Stromal cell of bone marrow (primary cell): ENCODE data around the gene HEY2.
"Not testable (repeated sequence)": the region's sequence is repeated elsewhere in the genome, so short reads cannot be mapped to it uniquely, and the experiment has no call there.

ENCODE experiments used
- DNase-seq: peaks from one replicate; pipeline ENCODE4 v3.0.0-alpha.2; 2012; ENCODE audit warnings: low read depth

Gene HEY2

DNA sequence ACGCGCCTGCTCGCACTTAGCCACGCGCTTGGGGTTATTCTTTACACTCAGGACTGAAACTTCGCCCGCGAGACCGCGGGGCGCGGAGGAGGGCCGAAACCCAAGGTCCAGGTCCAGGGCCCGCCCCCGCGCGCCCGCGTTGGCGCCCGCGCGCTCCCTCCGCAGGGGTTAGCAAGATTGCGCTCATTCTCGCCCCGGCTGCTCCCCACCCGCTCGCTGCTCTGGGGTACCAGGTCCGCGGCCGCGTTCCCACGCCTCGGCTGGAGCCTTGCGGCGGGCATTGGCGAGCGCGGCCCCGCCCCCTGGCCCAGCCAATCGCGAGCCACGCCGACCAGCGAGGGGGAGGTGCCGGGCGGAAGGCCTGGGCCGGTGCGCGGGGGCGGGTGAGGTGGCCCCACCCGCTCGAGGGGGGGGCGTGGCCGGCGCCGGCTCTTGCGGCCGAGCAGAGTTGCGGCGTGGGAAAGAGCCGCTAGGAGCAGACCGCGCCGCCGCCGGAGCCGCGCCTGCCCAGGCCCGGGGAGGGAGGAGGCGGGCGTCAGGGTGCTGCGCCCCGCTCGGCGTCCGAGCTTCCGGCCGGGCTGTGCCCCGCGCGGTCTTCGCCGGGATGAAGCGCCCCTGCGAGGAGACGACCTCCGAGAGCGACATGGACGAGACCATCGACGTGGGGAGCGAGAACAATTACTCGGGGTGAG, at the start of gene HEY2:
Gene HEY2 (plus strand): TSS at position 460 of the 692 bp plus-strand sequence. CDS start 145 bp downstream, at position 605.
- DNase-seq, result peak; percentile 71

DNA sequence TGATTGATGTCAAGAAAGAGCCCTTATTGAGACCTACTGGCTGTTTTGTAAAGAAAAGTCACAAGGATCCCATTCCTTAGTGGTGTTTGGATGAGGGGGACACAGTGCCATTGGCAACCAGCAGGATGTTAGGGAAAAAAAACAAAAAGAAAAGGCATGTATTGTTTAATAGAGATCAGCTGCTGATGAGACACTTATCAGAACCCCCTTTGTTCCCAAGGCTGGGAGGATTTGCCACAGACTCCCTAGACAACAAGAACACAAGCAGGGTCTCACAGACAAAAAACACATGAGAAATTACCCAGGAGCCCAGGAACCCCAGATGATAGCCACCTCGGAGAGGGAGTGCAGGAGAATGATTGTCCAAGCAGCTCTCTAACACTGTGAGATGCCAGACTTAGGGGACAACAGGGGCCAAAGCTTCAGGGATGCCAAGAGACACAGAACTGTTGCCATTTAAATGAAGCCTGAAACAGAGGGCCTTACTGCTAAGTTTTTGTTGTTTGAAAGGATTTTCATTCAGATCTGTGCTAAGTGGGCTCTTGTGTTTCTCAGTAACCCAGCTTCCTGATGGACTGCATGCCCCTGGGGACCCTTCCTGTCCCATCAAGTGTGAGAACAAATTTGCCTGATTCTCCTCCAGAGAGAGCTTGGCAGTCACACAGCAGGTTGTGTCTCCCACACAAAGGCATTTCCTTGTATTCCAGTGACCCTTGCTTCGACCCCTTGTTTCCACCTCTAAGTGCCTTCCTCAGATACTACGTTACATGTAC, 48.7 kb upstream of the HEY2 start:
- no peak for DNase-seq

DNA sequence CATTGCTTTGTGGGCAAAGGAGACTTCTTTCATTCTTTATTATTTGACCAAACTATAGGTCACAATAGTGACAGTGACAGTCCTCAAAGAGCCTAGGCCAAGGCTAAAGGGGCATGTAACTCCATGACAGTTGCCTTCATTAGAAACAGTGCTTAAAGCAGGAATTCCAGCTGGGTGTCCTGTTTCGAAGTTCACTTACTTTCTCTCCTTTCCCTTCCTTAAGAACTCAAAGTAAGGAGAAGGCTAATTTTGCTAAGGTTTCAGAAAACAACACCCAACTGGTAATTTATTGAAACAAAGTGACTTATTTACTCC, 48.1 kb upstream of the HEY2 start:
- no peak for DNase-seq

DNA sequence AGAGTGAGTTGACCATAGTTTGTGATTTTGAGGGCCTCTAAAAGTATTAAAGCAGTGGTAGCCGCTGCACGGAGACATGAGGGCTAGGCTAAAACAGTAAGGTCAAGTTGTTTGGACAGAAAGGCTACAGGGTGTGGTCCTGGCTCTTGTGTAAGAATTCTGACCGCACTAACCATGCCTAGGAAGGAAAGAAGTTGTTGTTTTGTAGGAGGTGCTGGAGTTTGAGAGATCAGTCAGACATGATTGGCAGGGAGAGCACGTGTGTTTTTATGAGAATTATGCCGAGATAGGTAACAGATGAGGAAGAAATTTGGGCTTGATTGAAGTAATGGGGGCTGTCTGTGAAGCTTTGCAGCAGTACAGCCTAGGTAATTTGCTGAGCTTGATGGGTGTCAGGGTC, 45.5 kb upstream of the HEY2 start:
- DNase-seq, result not testable (repeated sequence)

DNA sequence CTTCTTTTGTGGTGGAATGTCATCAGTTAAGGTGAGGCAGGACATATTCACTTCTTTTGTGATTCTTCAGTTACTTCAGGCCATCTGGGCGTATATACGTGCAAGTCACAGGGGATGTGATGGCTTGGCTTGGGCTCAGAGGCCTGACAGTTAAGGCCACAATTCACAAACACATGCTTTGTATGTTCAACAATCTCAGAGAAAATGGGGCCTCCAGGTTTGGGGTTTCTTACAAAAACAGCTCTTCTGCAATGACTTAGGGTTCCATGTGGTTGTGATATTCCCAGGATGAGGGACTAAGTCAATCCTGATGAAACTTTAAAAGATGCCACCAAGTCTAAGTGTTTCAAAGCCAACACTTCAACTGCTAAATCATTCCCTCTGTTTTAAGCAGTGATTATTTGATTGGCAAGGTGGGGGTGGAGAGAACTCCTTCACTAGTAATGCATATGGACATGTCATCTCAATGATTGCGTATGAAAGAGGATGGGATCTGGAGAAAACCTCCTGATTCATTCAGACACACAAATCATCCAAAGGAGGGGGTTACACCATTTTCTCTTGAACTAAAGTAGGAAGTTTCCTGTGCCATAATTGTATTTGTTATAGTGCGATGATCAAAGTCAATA, 41.7 kb upstream of the HEY2 start:
- no peak for DNase-seq

DNA sequence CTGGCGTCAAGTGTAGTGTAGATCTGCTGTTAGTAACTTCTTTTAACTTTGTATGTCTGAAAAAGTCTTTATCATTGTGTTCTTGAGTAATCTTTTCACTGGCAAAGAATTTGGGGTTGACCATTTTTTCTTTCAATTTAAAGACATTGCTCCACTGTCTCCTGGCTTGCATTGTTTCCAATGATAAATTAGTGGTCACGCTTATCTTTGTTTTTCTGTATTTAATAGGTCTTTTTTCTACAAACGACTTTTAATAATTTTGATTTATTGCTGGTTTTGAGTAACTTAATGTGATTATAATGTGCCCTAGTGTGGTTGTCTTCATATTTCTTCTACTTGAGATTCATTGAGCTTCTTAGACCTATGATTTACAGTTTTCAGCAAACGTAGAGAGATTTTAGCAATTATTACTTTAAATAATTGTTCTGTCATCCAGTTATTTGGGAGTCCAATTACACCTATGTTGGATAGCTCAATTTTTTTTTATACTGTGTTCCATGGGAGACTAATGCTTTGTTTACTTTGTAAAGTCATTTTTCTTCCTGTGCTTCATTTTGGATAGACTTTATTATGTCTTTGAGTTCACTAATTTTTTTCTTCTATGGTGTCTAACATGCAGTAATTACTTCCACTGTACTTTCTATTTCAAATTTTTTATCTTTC, 38.3 kb upstream of the HEY2 start:
- DNase-seq, result no peak

DNA sequence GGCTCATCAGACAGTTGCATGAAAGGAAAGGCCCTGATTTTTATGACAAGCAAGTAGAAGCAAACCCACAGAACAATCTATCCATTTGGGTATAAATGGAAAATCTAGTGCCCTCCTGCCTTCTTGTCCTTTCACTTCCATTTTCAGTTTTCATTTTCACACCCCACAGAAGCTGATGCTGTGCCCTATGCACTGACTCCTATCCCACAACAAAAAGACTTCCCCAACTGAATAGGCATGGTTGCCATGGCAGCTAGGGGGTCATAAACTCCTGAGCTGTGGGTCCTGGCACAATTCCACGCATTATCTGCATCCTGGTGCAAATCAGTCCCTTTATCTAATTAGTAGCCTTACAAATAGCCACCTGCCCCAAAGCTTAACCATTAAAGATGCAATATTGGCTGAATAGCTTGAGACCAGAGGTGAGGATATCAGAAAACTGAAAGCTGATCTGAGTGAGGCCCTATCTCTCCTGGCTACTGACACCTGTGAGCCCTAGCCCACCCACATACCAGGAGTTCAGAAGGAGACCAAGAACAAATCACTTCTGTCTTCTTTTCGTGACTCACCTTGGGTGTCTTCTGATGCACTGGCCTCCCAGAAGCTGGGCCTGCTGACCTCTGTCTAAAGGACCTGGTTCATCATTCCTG, 34.9 kb upstream of the HEY2 start:
- no peak for DNase-seq

DNA sequence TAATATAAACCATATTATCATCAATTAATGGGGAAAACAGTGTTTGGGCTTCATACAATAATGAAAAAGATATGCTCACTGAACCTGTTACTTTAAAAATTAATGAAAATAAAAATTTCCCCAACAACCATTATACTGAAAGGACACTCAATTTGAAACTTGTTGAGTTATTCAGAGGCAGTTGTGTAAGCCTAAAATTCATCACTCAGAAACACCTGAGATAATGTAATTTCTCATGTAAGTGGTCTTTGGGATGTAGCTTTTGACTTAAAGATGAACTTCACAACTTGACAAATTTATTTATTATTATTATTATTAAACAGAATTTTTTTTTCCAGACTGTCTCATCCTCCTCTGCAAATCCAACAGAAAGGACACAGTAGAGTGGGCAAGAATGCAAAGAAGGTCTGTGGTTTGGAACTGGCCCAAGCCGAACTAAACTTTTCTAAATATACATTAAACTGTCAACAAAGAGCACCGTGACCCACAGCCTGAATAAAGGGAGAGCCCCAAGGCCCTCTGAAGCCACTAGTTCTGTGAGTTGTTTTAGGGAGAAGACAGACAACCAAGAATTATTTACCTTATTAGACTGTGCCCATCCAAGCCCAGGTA, 32.2 kb upstream of the HEY2 start:
- no peak for DNase-seq

DNA sequence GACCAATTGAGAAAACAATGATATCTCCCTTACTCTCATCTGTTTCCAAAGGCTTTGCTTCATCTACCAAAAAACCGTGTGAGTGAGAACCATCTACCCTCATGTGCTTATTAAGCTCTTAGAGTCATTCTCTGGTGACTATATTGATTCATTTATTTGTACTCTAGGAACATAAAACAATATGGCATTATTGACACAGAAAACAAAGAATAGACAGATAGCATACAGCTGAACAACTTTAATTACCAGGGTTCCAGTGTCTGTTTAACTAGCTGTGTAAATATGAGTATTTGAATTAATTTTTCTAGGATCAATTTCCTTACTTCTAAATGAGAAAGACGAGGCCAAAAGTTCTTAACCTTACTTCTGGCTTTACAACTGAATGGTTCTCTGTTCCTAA, 31.3 kb upstream of the HEY2 start:
- no peak for DNase-seq

DNA sequence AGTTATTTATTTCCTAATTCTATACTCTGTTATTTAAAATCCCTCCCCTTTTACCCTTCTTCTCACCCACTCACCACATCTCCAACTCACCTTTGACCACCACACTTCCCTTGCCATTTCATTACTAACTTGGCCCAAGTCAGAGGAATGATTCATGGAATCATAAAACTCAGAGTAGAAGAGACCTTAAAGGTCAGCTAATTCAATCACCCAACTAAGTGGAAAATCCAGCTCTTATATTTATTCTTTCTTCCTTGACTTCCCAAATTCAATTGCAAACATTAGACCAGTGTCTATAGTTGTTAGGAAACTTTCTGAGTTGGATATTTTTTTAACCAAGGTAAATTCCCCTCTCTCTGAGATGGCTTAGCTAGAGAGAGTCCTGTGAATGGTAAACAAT, 26.5 kb upstream of the HEY2 start:
- peak; percentile 17 for DNase-seq

DNA sequence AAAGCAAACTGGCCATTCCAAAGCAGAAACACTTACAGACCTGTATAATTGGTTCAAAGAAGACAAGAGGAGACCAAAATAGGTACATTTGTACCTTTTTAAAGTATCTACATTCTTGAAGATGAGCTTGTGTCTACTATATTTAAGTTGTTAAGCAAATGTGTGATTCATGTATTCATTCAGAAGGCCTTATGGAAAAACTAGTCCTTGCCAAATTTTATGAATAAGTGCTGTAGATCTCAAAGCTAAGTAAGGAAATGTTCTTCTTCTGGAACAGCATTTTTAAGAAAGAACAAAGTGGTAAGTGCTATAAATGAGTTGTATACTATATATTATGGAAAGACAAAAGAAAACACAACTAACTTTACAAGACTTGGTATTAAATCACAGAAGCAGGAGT, 22.2 kb upstream of the HEY2 start:
- no peak for DNase-seq

DNA sequence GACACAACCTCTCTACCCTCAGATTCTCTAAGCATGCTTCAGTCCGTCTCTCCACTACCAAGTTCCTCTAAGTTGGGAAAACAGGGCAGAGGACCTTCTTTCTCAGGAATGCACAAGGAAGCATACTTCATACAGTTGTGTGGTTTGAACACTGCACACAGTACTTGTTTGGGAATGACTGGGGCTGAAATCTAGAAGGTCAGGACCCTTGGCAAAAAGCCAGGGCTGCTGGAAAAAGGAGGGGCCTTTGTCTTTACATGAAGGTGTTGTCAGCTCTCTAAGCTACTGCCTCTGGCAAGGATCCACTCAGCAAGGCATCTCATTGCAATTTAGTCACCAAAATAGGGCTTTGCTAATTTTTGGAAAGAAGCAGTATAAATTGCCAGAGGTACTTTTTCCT, 20.7 kb upstream of the HEY2 start:
- no peak for DNase-seq

DNA sequence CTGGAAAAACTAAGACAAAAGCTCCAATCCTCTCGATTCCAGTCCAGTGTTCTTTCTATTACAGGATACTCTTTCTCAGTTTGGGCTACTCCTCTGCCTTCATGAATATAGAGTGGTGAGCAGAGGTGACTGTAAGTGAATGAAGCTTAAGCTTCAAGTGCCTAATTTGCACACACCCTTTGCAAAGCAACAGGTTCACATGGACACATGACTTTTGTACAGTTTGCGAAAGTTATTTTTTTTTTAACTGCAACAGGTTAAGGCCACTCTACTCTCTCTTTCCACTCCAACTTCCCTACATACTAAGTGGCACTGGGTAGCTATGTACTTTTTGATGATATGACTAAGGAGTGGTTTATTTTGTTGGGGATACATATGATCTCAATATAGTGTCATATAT, 19.4 kb upstream of the HEY2 start:
- DNase-seq, result no peak

DNA sequence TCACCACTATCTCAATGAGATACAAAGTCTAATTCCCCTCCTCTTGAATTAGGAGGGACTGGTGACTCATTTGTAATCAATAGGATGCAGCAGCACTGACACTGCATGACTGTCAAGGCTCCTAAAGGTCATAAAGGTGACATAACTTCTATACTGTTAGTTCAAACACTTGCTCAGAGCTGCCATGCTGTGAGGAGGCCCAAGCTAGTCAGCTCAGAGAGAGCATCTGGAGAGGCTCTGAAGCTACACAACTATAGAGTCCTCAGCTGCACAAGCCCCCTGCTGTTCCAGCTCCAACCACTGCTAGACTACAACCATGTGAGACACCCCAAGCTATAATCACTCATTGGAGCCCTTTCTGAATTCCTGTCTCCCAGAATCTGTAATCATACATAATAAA, 17.0 kb upstream of the HEY2 start:
- no peak for DNase-seq

DNA sequence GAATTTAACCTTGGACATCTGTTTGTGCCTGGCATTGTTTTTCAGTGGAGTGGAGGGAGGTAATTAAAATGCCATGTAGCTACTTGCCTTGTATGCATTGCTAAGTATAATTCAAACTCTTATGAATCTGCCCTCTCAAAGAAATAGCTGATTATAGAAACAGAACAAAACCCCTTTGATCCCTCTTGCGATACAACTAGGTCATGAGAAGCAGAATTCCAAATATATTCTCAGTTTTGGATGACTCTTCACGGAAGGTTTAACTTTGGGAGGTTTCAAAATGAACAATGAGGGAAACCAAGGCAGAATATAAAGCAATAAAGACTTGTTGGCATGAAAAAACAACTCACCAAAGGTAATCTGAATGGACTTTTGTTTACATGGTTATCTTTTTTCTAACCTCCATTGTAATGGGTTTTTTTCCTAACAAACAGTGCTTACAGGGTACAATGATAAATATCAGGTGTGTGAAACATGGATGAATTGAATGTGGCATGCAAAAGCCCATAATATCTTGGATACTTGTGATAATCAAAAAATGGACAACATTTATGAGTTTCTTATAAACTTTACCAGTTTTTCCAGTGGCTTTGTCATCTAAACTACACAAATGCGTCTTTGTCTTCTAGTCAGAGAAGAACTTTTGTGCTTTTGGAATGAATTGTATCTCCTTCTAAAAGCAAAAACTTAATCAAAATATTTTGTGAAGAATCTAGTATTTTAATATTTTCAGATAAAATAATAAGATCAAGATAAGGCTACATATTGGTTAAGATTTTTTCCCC, 15.7 kb upstream of the HEY2 start:
- DNase-seq, result no peak

DNA sequence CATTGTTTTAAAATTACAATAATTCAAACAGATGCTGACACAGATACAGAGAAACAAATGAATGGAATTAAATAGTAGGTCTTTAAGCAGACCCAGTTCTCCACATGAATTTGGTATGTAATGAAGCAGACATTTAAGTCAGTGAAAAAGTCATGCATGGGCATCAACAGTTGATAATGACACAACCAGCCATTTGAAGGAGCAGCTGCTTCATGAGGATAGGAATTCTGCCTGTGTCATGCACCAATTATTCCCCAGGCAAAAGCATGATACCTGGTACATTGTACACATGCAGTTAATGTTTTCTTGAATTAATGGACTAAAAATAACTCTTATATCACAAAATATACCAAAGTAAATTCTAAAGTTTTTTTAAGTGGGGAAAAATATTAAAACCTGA, 11.2 kb upstream of the HEY2 start:
- DNase-seq, result no peak

DNA sequence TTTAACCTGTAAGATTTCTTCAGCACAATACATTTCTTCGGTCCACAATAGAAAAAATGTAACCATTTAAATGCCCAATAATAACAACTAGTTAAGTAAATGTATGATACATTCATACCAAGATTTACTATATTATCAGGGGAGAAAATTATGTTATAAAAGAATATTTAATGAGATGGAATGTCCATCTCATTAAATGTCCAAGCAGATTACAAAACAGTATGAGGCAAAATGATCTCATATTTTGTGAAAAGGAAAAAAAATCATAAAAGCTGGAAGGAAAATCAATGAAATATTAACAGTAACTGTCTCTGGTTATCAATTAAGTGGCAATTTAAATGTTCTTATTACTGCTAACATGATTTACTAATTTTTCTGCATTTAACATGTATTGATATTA, 10.1 kb upstream of the HEY2 start:
- no peak for DNase-seq

DNA sequence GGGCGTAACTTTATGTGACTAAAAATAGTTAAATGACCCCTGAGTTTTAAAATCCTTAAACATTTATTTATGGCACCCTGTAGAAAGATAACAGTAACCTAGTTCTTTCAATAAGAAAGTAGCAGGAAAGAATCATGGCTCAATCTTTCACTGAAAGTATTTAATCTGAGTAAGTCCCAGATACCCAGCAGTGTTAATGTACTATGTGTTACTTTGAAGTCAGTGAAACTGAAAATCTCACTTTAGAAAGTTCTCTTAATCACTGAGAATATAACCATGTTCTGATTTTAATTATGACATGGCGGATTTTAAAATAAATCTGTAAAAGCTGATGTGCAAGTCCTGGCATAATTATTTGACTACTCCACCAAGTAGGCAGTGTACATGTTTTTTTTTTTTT, 8.1 kb upstream of the HEY2 start:
- DNase-seq, result no peak

DNA sequence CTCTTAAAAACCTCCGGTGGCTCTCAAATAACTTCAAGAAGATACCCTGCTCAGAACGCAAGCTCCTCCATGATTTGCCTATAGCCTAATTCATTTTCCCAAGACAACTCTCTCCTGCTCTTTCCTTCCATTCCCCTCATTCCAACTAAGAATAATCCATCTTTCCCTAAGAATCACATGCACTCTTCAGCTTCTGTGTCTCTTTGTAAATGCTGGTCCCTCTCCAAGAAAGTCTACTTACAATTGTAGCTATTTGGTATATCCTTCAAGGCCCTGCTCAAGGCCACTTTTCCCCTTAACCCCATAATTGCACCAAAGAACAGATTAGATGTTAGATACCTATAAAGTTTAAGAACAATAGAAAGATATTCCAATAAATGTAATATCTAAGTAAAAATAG, 7.4 kb upstream of the HEY2 start:
- DNase-seq, result no peak

DNA sequence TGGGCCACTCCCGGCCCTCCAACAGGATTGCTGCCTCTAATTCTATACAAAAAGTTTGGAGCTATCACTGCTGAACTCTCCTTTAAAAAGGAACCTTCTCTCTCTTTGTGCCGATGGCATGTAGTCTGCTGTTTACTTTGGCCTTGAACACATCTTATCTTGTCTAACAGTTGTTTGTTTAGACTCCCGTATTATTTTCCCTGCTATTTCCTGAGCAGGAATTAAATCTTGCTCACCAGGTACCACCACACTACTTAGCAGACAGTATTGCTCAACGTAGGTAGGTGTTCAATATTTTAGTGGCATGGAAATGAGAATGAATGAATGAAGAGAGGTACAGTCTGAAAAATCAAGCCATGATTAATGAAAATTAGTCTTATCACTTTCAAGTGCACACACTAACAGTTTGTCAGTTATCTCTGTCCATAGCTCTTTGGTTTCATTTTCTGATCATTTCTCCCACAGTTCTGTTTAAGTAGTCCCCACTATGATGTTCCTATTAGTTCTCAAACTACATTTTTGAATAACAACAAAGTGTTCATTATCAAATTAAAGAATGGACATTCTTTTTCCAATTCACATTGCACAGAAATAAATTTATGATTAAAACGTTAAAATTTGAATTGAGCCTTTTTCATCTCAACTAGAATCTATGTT, 6.8 kb upstream of the HEY2 start:
- no peak for DNase-seq

DNA sequence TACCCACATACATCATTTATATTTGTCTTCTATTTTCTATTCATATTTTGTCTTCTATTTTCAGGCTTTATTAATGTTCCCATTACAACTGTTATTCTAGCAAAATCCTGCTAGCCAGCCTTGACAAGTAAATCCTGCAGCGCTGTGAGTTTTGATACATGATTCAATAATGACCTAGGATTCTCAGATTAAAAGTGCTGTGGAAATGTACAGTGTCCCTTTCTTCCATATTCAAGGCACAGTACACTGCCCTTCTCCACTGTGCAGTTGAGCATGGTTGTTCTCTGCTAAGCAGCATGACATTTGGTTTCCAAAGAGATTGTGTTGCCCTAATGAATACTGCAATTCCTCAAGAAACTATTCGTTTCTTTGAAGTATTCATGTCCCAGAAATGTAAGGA, 5.8 kb upstream of the HEY2 start:
- no peak for DNase-seq
